Glomerular visceral epithelial cell (primary cell): ENCODE data around the gene KIAA0040.

Experiments used
- DNase-seq: peaks from one replicate; pipeline ENCODE4 v3.0.0-alpha.2; 2016; ENCODE audit errors: extremely low spot score

Gene KIAA0040

GRCh38 chr1:175200678-175201521, 8.3 kb upstream of the KIAA0040 start:
- no peak for DNase-seq

GRCh38 chr1:175198332-175198731, 5.8 kb upstream of the KIAA0040 start:
- DNase-seq, result no peak

- no peak for DNase-seq
Observed at GRCh38 chr1:175197531-175197930, 5.0 kb upstream of the KIAA0040 start.

- DNase-seq, result no peak
Observed at GRCh38 chr1:175195798-175196197, 3.2 kb upstream of the KIAA0040 start.

- no peak for DNase-seq
Observed at GRCh38 chr1:175195281-175195680, 2.7 kb upstream of the KIAA0040 start.

GRCh38 chr1:175193527-175193910, 943 bp upstream of the KIAA0040 start:
- no peak for DNase-seq

GRCh38 chr1:175192111-175192629, 406 bp downstream of the KIAA0040 start:
- peak; percentile 22 for DNase-seq

GRCh38 chr1:175191659-175192058, 917 bp downstream of the KIAA0040 start:
- DNase-seq, result no peak

GRCh38 chr1:175188936-175189335, 3.6 kb downstream of the KIAA0040 start:
- no peak for DNase-seq

GRCh38 chr1:175186433-175187160, 6.0 kb downstream of the KIAA0040 start:
- DNase-seq, result no peak

- DNase-seq, result no peak
Observed at GRCh38 chr1:175185903-175186302, 6.7 kb downstream of the KIAA0040 start.

- DNase-seq, result no peak
Observed at GRCh38 chr1:175183586-175183985, 9.0 kb downstream of the KIAA0040 start.

GRCh38 chr1:175182201-175182746, 10.3 kb downstream of the KIAA0040 start:
- DNase-seq, result no peak

- no peak for DNase-seq
Observed at GRCh38 chr1:175179837-175180590, 12.6 kb downstream of the KIAA0040 start.

GRCh38 chr1:175178456-175178855, 14.1 kb downstream of the KIAA0040 start:
- no peak for DNase-seq

GRCh38 chr1:175178056-175178455, 14.5 kb downstream of the KIAA0040 start:
- DNase-seq, result no peak

- peak; percentile 16 for DNase-seq
Observed at GRCh38 chr1:175176246-175176645, 16.3 kb downstream of the KIAA0040 start.

- DNase-seq, result no peak
Observed at GRCh38 chr1:175174309-175175102, 18.1 kb downstream of the KIAA0040 start.

GRCh38 chr1:175173531-175173930, 19.0 kb downstream of the KIAA0040 start:
- no peak for DNase-seq

- no peak for DNase-seq
Observed at GRCh38 chr1:175172503-175172902, 20.1 kb downstream of the KIAA0040 start.
